Erythroblast (primary cell): ENCODE results near the gene ANKRD61.
"Not testable (repeated sequence)": the region's sequence is repeated elsewhere in the genome, so short reads cannot be mapped to it uniquely, and the experiment has no call there.

Source experiments
- DNase-seq, 2 experiments: peaks; one replicate each; lab custom pipeline; 2025; lab: John Stamatoyannopoulos, UW
- GATA1 ChIP-seq: IDR thresholded peaks from 2 replicates; pipeline ENCODE4 v1.6.1; 2011; ENCODE audit warnings: low read depth, mild to moderate bottlenecking, control low read depth, low read length, moderate library complexity
- POLR2A ChIP-seq: IDR thresholded peaks from 2 replicates; pipeline ENCODE4 v1.6.1; 2011; ENCODE audit warnings: mild to moderate bottlenecking, low read length

Gene ANKRD61

GRCh38 chr7:6022707-6023106, 8.5 kb upstream of the ANKRD61 start:
- peak; percentile 68 to 88 for DNase-seq
- no peak for TF ChIP-seq GATA1
- no peak for TF ChIP-seq POLR2A

- TF ChIP-seq POLR2A: peak; percentile 65
- peak; percentile 40 for TF ChIP-seq GATA1
- peak; percentile 89 to 94 for DNase-seq
Observed at GRCh38 chr7:6023974-6024435, 7.2 kb upstream of the ANKRD61 start.

GRCh38 chr7:6026011-6026819, 5.0 kb upstream of the ANKRD61 start:
- no peak for TF ChIP-seq GATA1
- TF ChIP-seq POLR2A: peak; percentile 53
- peak; percentile 76 for DNase-seq

- peak; percentile 51 to 65 for DNase-seq
- TF ChIP-seq GATA1 (no peak), POLR2A (no peak)
Observed at GRCh38 chr7:6026820-6027311, 4.3 kb upstream of the ANKRD61 start.

GRCh38 chr7:6027806-6028365, 3.3 kb upstream of the ANKRD61 start:
- no peak for DNase-seq
- TF ChIP-seq GATA1: no peak

GRCh38 chr7:6028563-6028962, 2.6 kb upstream of the ANKRD61 start:
- DNase-seq: no peak
- TF ChIP-seq GATA1 (no peak), POLR2A (no peak)

- no peak for DNase-seq
- TF ChIP-seq POLR2A (no peak), GATA1 (no peak)
Observed at GRCh38 chr7:6031567-6031966, 391 bp downstream of the ANKRD61 start.

GRCh38 chr7:6032167-6032566, 991 bp downstream of the ANKRD61 start:
- peak; percentile 19 for TF ChIP-seq POLR2A
- peak; percentile 33 for TF ChIP-seq GATA1
- peak; percentile 87 to 96 for DNase-seq

GRCh38 chr7:6032641-6033040, 1.5 kb downstream of the ANKRD61 start:
- TF ChIP-seq POLR2A (no peak), GATA1 (no peak)
- peak; percentile 56 to 62 for DNase-seq

GRCh38 chr7:6035165-6035564, 4.0 kb downstream of the ANKRD61 start:
- no peak for DNase-seq
- TF ChIP-seq POLR2A (no peak), GATA1 (no peak)

- TF ChIP-seq POLR2A: no peak
- TF ChIP-seq GATA1: no peak
- no peak for DNase-seq
Observed at GRCh38 chr7:6035686-6036085, 4.5 kb downstream of the ANKRD61 start.

GRCh38 chr7:6049780-6050179, 18.6 kb downstream of the ANKRD61 start:
- DNase-seq: no peak
- no peak for TF ChIP-seq POLR2A
- no peak for TF ChIP-seq GATA1

GRCh38 chr7:6051185-6051584, 20.0 kb downstream of the ANKRD61 start:
- DNase-seq: not testable (repeated sequence)

- TF ChIP-seq GATA1: peak; percentile 68
- peak; percentile 49 for TF ChIP-seq POLR2A
- DNase-seq: peak; percentile 91 to 95
Observed at GRCh38 chr7:6056616-6057015, 25.4 kb downstream of the ANKRD61 start.
